ENCODE results near the gene PNO1.
A peak's percentile ranks its signal among the peaks of the same experiment; 100 is the strongest.

Gene PNO1

DNA sequence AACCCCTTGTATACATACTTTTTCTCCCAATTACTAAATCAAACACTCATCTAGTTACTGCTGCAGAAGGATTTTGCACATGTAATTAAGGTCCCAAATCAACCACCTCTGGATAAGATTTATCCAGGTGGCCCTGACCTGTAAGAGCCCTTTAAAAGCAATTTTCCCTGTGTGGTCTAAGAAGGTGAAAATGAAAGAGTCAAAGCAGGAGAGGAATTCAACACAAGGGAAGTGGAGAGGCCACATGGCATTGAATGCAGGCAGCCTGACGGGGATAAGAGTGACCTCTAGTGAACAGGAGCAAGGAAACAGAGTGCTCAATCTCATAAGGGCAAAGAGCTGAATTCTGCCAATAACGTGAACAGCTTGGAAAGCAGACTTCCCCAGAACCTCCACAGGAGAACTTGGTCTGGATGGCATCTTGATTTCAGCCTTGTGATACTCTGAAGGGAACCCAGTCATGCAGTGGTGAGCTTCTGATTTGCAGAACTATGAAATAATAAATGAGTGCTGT, 67.5 kb downstream of the PNO1 start:
- no peaks in the 10 kb centered on the region for H3K27me3 Mint-ChIP-seq (ENCODE audit: low read depth)
- H3K4me1 Mint-ChIP-seq (ENCODE audit: low read depth) = peaks cover 58% of the 10 kb centered on the region
- peak; percentile 21 for DNase-seq (ENCODE audit: low spot score)
- H3K9me3 Mint-ChIP-seq = no peaks in the 10 kb centered on the region
- H3K4me3 Mint-ChIP-seq = no peak overlapping the region
- no peak overlapping the region for H3K27ac Mint-ChIP-seq
- peaks cover 22% of the 10 kb centered on the region for H3K36me3 Mint-ChIP-seq (ENCODE audit: low read depth)
